ENCODE results near the gene CEACAM21.

The CEACAM21 gene

GRCh38 chr19:41575998-41576397 lies at the start of gene CEACAM21:
Gene CEACAM21 (plus strand): TSS chr19:41576166. CDS start chr19:41576275, 109 bp downstream.
- DNase-seq (ENCODE audit: insufficient read length, low spot score), result no peak

GRCh38 chr19:41527089-41527488 lies 48.9 kb upstream of the CEACAM21 start:
- DNase-seq (ENCODE audit: insufficient read length, low spot score) (no peak), FAIRE-seq (no peak)
- no peak for TF ChIP-seq POLR2A (IDR thresholded peaks at IDR 0.05; ENCODE audit: low read depth, low read length)

More at GRCh38 chr19:41575998-41576397, at the start of gene CEACAM21:
- TF ChIP-seq POLR2A (IDR thresholded peaks at IDR 0.05; ENCODE audit: low read depth, low read length), result no peak
- FAIRE-seq, result no peak

GRCh38 chr19:41528106-41528505 lies 47.9 kb upstream of the CEACAM21 start:
- DNase-seq (ENCODE audit: insufficient read length, low spot score), result no peak
- no peak for TF ChIP-seq POLR2A (IDR thresholded peaks at IDR 0.05; ENCODE audit: low read depth, low read length)
- FAIRE-seq, result no peak

- FAIRE-seq, result no peak
- no peak for DNase-seq (ENCODE audit: insufficient read length, low spot score)
- TF ChIP-seq POLR2A (IDR thresholded peaks at IDR 0.05; ENCODE audit: low read depth, low read length), result no peak
These were observed 46.3 kb upstream of the CEACAM21 start for GRCh38 chr19:41529484-41530183.

GRCh38 chr19:41530184-41530534 lies 45.8 kb upstream of the CEACAM21 start:
- no peak for TF ChIP-seq POLR2A (IDR thresholded peaks at IDR 0.05; ENCODE audit: low read depth, low read length)
- DNase-seq (ENCODE audit: insufficient read length, low spot score), result no peak
- FAIRE-seq, result no peak

- no peak for FAIRE-seq
- no peak for DNase-seq (ENCODE audit: insufficient read length, low spot score)
These were observed 45.1 kb upstream of the CEACAM21 start for GRCh38 chr19:41530761-41531301.

GRCh38 chr19:41531438-41532311 lies 44.3 kb upstream of the CEACAM21 start:
- peak; percentile 8; the same call in 1 of the 2 replicates for TF ChIP-seq POLR2A (IDR thresholded peaks at IDR 0.05; ENCODE audit: low read depth, low read length)
- DNase-seq (ENCODE audit: insufficient read length, low spot score) (peak; percentile 58), FAIRE-seq (peak; percentile 85)

More at GRCh38 chr19:41530761-41531301, 45.1 kb upstream of the CEACAM21 start:
- TF ChIP-seq POLR2A (IDR thresholded peaks at IDR 0.05; ENCODE audit: low read depth, low read length), result no peak

GRCh38 chr19:41532526-41532925 lies 43.4 kb upstream of the CEACAM21 start:
- TF ChIP-seq POLR2A (IDR thresholded peaks at IDR 0.05; ENCODE audit: low read depth, low read length), result no peak
- no peak for DNase-seq (ENCODE audit: insufficient read length, low spot score)
- FAIRE-seq, result no peak

- no peak for TF ChIP-seq POLR2A (IDR thresholded peaks at IDR 0.05; ENCODE audit: low read depth, low read length)
- FAIRE-seq (no peak), DNase-seq (ENCODE audit: insufficient read length, low spot score) (no peak)
These were observed 42.2 kb upstream of the CEACAM21 start for GRCh38 chr19:41533671-41534215.

GRCh38 chr19:41535029-41535622 lies 40.8 kb upstream of the CEACAM21 start:
- FAIRE-seq, result no peak
- TF ChIP-seq POLR2A (IDR thresholded peaks at IDR 0.05; ENCODE audit: low read depth, low read length), result no peak
- DNase-seq (ENCODE audit: insufficient read length, low spot score), result no peak

- no peak for FAIRE-seq
- DNase-seq (ENCODE audit: insufficient read length, low spot score), result no peak
- no peak for TF ChIP-seq POLR2A (IDR thresholded peaks at IDR 0.05; ENCODE audit: low read depth, low read length)
These were observed 38.2 kb upstream of the CEACAM21 start for GRCh38 chr19:41537789-41538188.

GRCh38 chr19:41540041-41540695 lies 35.8 kb upstream of the CEACAM21 start:
- DNase-seq (ENCODE audit: insufficient read length, low spot score) (no peak), FAIRE-seq (no peak)
- no peak for TF ChIP-seq POLR2A (IDR thresholded peaks at IDR 0.05; ENCODE audit: low read depth, low read length)

- TF ChIP-seq POLR2A (IDR thresholded peaks at IDR 0.05; ENCODE audit: low read depth, low read length), result no peak
- no peak for DNase-seq (ENCODE audit: insufficient read length, low spot score)
- FAIRE-seq, result no peak
These were observed 33.9 kb upstream of the CEACAM21 start for GRCh38 chr19:41541990-41542584.
